GM12874 (cell line): ENCODE measurements around the gene CAMK2D.

ENCODE experiments used
- CTCF ChIP-seq: IDR thresholded peaks from 2 replicates; pipeline ENCODE4 v1.5.1; 2011; ENCODE audit warnings: low read depth, mild to moderate bottlenecking, control low read depth, low read length, moderate library complexity; ENCODE audit not compliant: insufficient read depth

The CAMK2D gene

GRCh38 chr4:113509851-113510250 lies 251.7 kb downstream of the CAMK2D start:
- no peak for TF ChIP-seq CTCF

- TF ChIP-seq CTCF: no peak
Observed at GRCh38 chr4:113505044-113505443, 256.5 kb downstream of the CAMK2D start.

GRCh38 chr4:113504422-113504821 lies 257.1 kb downstream of the CAMK2D start:
- TF ChIP-seq CTCF: no peak

GRCh38 chr4:113503691-113504090 lies 257.8 kb downstream of the CAMK2D start:
- no peak for TF ChIP-seq CTCF

GRCh38 chr4:113502906-113503305 lies 258.6 kb downstream of the CAMK2D start:
- TF ChIP-seq CTCF: no peak

GRCh38 chr4:113502476-113502875 lies 259.1 kb downstream of the CAMK2D start:
- no peak for TF ChIP-seq CTCF

- TF ChIP-seq CTCF: no peak
Observed at GRCh38 chr4:113500424-113500823, 261.1 kb downstream of the CAMK2D start.

GRCh38 chr4:113499696-113500095 lies 261.8 kb downstream of the CAMK2D start:
- no peak for TF ChIP-seq CTCF
